ENCODE data around the gene CLCN3. TPM values are rescaled to one million over a fixed set of nuclear protein-coding genes. Genes with fewer than 3 reads are reported as not detected.

Gene CLCN3
- total and polyA plus RNA-seq, 9 of the 15 experiments (the other 6 are each of a cell fraction or from before 2014, with no cell fraction given) = 12.7 to 60.6 (median 38.5) TPM

- TF ChIP-seq EP300 (IDR thresholded peaks at IDR 0.05; ENCODE audit: low read length) (peak; percentile 79), KDM1A (IDR thresholded peaks at IDR 0.05) (peak; percentile 96 to 97), NCOR1 (IDR thresholded peaks at IDR 0.05) (peak; percentile 80), ZNF197 (CRISPR knock-in tag; IDR thresholded peaks at IDR 0.05; ENCODE audit: low read depth) (no peak), PML (IDR thresholded peaks at IDR 0.05; ENCODE audit: low read length) (peak; percentile 72), CBFA2T2 (conservative IDR thresholded peaks at IDR 0.05) (peak; percentile 87), ARID3A (IDR thresholded peaks at IDR 0.05; ENCODE audit: borderline replicate concordance, low read depth, low read length) (0 out of 2 replicates have a peak, but pooled peaks have one; percentile 47), PBX2 (CRISPR knock-in tag; IDR thresholded peaks at IDR 0.05; ENCODE audit: low read depth) (no peak), PBX2 (tag; conservative IDR thresholded peaks at IDR 0.05; ENCODE audit: low read depth) (peak; percentile 82), ZNF124 (CRISPR knock-in tag; IDR thresholded peaks at IDR 0.05) (no peak), CHCHD3 (CRISPR knock-in tag; IDR thresholded peaks at IDR 0.05) (no peak), EGR1 (conservative IDR thresholded peaks at IDR 0.05) (no peak)
- TF ChIP-seq, protein P1, sequence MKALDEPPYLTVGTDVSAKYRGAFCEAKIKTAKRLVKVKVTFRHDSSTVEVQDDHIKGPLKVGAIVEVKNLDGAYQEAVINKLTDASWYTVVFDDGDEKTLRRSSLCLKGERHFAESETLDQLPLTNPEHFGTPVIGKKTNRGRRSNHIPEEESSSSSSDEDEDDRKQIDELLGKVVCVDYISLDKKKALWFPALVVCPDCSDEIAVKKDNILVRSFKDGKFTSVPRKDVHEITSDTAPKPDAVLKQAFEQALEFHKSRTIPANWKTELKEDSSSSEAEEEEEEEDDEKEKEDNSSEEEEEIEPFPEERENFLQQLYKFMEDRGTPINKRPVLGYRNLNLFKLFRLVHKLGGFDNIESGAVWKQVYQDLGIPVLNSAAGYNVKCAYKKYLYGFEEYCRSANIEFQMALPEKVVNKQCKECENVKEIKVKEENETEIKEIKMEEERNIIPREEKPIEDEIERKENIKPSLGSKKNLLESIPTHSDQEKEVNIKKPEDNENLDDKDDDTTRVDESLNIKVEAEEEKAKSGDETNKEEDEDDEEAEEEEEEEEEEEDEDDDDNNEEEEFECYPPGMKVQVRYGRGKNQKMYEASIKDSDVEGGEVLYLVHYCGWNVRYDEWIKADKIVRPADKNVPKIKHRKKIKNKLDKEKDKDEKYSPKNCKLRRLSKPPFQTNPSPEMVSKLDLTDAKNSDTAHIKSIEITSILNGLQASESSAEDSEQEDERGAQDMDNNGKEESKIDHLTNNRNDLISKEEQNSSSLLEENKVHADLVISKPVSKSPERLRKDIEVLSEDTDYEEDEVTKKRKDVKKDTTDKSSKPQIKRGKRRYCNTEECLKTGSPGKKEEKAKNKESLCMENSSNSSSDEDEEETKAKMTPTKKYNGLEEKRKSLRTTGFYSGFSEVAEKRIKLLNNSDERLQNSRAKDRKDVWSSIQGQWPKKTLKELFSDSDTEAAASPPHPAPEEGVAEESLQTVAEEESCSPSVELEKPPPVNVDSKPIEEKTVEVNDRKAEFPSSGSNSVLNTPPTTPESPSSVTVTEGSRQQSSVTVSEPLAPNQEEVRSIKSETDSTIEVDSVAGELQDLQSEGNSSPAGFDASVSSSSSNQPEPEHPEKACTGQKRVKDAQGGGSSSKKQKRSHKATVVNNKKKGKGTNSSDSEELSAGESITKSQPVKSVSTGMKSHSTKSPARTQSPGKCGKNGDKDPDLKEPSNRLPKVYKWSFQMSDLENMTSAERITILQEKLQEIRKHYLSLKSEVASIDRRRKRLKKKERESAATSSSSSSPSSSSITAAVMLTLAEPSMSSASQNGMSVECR (CRISPR knock-in tag; IDR thresholded peaks at IDR 0.05) = no peak
- TF ChIP-seq, protein P2, sequence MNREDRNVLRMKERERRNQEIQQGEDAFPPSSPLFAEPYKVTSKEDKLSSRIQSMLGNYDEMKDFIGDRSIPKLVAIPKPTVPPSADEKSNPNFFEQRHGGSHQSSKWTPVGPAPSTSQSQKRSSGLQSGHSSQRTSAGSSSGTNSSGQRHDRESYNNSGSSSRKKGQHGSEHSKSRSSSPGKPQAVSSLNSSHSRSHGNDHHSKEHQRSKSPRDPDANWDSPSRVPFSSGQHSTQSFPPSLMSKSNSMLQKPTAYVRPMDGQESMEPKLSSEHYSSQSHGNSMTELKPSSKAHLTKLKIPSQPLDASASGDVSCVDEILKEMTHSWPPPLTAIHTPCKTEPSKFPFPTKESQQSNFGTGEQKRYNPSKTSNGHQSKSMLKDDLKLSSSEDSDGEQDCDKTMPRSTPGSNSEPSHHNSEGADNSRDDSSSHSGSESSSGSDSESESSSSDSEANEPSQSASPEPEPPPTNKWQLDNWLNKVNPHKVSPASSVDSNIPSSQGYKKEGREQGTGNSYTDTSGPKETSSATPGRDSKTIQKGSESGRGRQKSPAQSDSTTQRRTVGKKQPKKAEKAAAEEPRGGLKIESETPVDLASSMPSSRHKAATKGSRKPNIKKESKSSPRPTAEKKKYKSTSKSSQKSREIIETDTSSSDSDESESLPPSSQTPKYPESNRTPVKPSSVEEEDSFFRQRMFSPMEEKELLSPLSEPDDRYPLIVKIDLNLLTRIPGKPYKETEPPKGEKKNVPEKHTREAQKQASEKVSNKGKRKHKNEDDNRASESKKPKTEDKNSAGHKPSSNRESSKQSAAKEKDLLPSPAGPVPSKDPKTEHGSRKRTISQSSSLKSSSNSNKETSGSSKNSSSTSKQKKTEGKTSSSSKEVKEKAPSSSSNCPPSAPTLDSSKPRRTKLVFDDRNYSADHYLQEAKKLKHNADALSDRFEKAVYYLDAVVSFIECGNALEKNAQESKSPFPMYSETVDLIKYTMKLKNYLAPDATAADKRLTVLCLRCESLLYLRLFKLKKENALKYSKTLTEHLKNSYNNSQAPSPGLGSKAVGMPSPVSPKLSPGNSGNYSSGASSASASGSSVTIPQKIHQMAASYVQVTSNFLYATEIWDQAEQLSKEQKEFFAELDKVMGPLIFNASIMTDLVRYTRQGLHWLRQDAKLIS (CRISPR knock-in tag; IDR thresholded peaks at IDR 0.05) = no peak
- TF ChIP-seq, protein P3, sequence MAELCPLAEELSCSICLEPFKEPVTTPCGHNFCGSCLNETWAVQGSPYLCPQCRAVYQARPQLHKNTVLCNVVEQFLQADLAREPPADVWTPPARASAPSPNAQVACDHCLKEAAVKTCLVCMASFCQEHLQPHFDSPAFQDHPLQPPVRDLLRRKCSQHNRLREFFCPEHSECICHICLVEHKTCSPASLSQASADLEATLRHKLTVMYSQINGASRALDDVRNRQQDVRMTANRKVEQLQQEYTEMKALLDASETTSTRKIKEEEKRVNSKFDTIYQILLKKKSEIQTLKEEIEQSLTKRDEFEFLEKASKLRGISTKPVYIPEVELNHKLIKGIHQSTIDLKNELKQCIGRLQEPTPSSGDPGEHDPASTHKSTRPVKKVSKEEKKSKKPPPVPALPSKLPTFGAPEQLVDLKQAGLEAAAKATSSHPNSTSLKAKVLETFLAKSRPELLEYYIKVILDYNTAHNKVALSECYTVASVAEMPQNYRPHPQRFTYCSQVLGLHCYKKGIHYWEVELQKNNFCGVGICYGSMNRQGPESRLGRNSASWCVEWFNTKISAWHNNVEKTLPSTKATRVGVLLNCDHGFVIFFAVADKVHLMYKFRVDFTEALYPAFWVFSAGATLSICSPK (IDR thresholded peaks at IDR 0.05; ENCODE audit: borderline replicate concordance) = no peak
These were observed 5.5 kb downstream of the CLCN3 start (continued) for GRCh38 chr4:169625886-169626285.

Measured in K562 (cell line).